OCI-LY7 (cell line): ENCODE data around the gene RAI2. TPM values are rescaled to one million over a fixed set of nuclear protein-coding genes. Genes with fewer than 3 reads are reported as not detected.

ENCODE experiments used
- BruUV-seq: library from RNA; stranded (reverse); fragments of 400-500 nt; replicated peaks from 2 replicates; lab custom pipeline; 2021; lab: Mats Ljungman, UMichigan
- CTCF ChIA-PET: fragments of 300-600 bp; sonication (Branson Sonifier 250); formaldehyde crosslinking; loops from one replicate; lab custom pipeline; 2022; ENCODE audit warnings: antibody characterized with exemption; ENCODE audit not compliant: unreplicated experiment; lab: Charles Lee
- POLR2A ChIA-PET: fragments of 300-600 bp; sonication (Branson Sonifier 250); formaldehyde crosslinking; loops from one replicate; lab custom pipeline; 2022; ENCODE audit warnings: antibody characterized with exemption; lab: Charles Lee
- DNase-seq: peaks from one replicate; pipeline ENCODE4 v3.0.0-alpha.2; 2015; ENCODE audit warnings: low spot score
- H2AFZ ChIP-seq: fragments of 200-600 bp; sonication (generic), shearing (Covaris generic); 2 replicates; pipeline ENCODE4 v1.6.1; 2014; ENCODE audit warnings: mild to moderate bottlenecking, antibody characterized with exemption, low read length, moderate library complexity
- H3K27ac ChIP-seq: fragments of 200-600 bp; sonication (generic); 2 replicates; pipeline ENCODE4 v1.5.1; 2014; ENCODE audit warnings: mixed run types, low read depth, mild to moderate bottlenecking, moderate library complexity, low read length, inconsistent platforms; ENCODE audit not compliant: poor library complexity, severe bottlenecking
- H3K36me3 ChIP-seq: fragments of 200-600 bp; sonication (generic); 2 replicates; pipeline ENCODE4 v1.6.1; 2014; ENCODE audit warnings: mild to moderate bottlenecking, antibody characterized with exemption, low read length, moderate library complexity, mixed read lengths; ENCODE audit not compliant: insufficient read depth
- H3K4me1 ChIP-seq: fragments of 200-600 bp; sonication (generic); 2 replicates; pipeline ENCODE4 v1.5.1; 2014; ENCODE audit warnings: mild to moderate bottlenecking, low read length; ENCODE audit not compliant: insufficient read depth, poor library complexity, severe bottlenecking
- H3K4me2 ChIP-seq: fragments of 200-600 bp; sonication (generic); 2 replicates; pipeline ENCODE4 v1.6.1; 2014; ENCODE audit warnings: mild to moderate bottlenecking, low read length
- H3K4me3 ChIP-seq: fragments of 200-600 bp; sonication (generic); 2 replicates; pipeline ENCODE4 v1.5.1; 2014; ENCODE audit warnings: mild to moderate bottlenecking, low read depth, low read length; ENCODE audit not compliant: poor library complexity, severe bottlenecking
- H3K79me2 ChIP-seq: fragments of 200-600 bp; sonication (generic); 2 replicates; pipeline ENCODE4 v1.6.1; 2016; ENCODE audit warnings: low read depth, mild to moderate bottlenecking, low read length, moderate library complexity, mixed read lengths; ENCODE audit not compliant: insufficient read depth
- H3K9me2 ChIP-seq: fragments of 200-600 bp; sonication (generic); 2 replicates; pipeline ENCODE4 v1.6.1; 2016; ENCODE audit warnings: mild to moderate bottlenecking, low read length, mixed read lengths; ENCODE audit not compliant: insufficient read depth
- H3K9me3 ChIP-seq: fragments of 200-600 bp; sonication (generic); 2 replicates; pipeline ENCODE4 v1.6.1; 2014; ENCODE audit warnings: mild to moderate bottlenecking, mixed run types, low read length, mixed read lengths
- H4K20me1 ChIP-seq: fragments of 200-600 bp; sonication (generic); 2 replicates; pipeline ENCODE4 v1.6.1; 2014; ENCODE audit warnings: mild to moderate bottlenecking, antibody characterized with exemption, low read length, moderate library complexity, mixed read lengths; ENCODE audit not compliant: insufficient read depth
- CTCF ChIP-seq: fragments of 200-600 bp; sonication (generic); conservative IDR thresholded peaks from 2 replicates; pipeline ENCODE4 v1.5.1; 2014; ENCODE audit warnings: mild to moderate bottlenecking, antibody characterized with exemption, low read length, moderate library complexity, mixed read lengths
- EZH2phosphoT487 ChIP-seq: fragments of 200-600 bp; sonication (generic); IDR thresholded peaks from 2 replicates; pipeline ENCODE4 v1.6.1; 2018; ENCODE audit warnings: low read depth, borderline replicate concordance, mild to moderate bottlenecking, mixed run types, antibody characterized with exemption, low read length, moderate library complexity, mixed read lengths
- intact Hi-C: fragments of 100-400 bp; cut with micrococcal nuclease; formaldehyde crosslinking; loops from one replicate; pipeline ENCODE4 v1.10.0; 2022; ENCODE audit not compliant: unreplicated experiment
- total RNA-seq, 2 experiments: library from RNA; depleted of rRNA in 1 of 2; stranded (reverse); fragments of >200 nt in 1 of 2; shearing (Covaris generic) in 1 of 2; gene quantifications; 2 replicates each; pipeline ENCODE4 v1.2.3, GENCODE V29; 2014 to 2022

RAI2 gene
- total RNA-seq, 2 experiments from 2014 or later = not detected

- Histone ChIP-seq H4K20me1 (no peaks in the 10 kb centered on the region), H3K4me3 (no peak overlapping the region), H3K9me3 (no peaks in the 10 kb centered on the region), H2AFZ (no peak overlapping the region), H3K27ac (no peak overlapping the region), H3K36me3 (no peaks in the 10 kb centered on the region), H3K4me1 (no peaks in the 10 kb centered on the region), H3K9me2 (no peaks in the 10 kb centered on the region), H3K4me2 (no peak overlapping the region), H3K79me2 (no peaks in the 10 kb centered on the region)
- TF ChIP-seq EZH2phosphoT487 (no peak), CTCF (no peak)
- intact Hi-C loops = no loop called here
- no peak for DNase-seq
- BruUV-seq = no TSS peak
- POLR2A ChIA-PET = interaction anchor here (0.8 kb wide), 1 partner anchor 116 kb away, joined by 3 read pairs; no protein-coding TSS in a partner anchor
- CTCF ChIA-PET = no interaction called here
These were observed 16.9 kb downstream of the RAI2 start for GRCh38 chrX:17844236-17844635.

- Histone ChIP-seq H3K36me3 (no peaks in the 10 kb centered on the region), H2AFZ (no peak overlapping the region), H3K4me1 (no peaks in the 10 kb centered on the region), H3K27ac (no peak overlapping the region), H3K4me2 (no peak overlapping the region), H4K20me1 (no peaks in the 10 kb centered on the region), H3K9me2 (no peaks in the 10 kb centered on the region), H3K4me3 (no peak overlapping the region), H3K9me3 (no peaks in the 10 kb centered on the region), H3K79me2 (no peaks in the 10 kb centered on the region)
- intact Hi-C loops = no loop called here
- POLR2A ChIA-PET = interaction anchor here (0.7 kb wide), 1 partner anchor 214 kb away, joined by 6 read pairs; no protein-coding TSS in a partner anchor
- no peak for TF ChIP-seq EZH2phosphoT487
- no peak for TF ChIP-seq CTCF
- CTCF ChIA-PET = no interaction called here
- BruUV-seq = no TSS peak
- no peak for DNase-seq
These were observed 18.2 kb downstream of the RAI2 start for GRCh38 chrX:17842769-17843525.

- H2AFZ ChIP-seq = no peak overlapping the region
- H4K20me1 ChIP-seq = no peaks in the 10 kb centered on the region
- H3K9me2 ChIP-seq = no peaks in the 10 kb centered on the region
- no peak for TF ChIP-seq CTCF
- no peak for TF ChIP-seq EZH2phosphoT487
- H3K79me2 ChIP-seq = no peaks in the 10 kb centered on the region
- no peak overlapping the region for H3K4me3 ChIP-seq
- no peak for DNase-seq
- BruUV-seq = no TSS peak
- H3K4me1 ChIP-seq = no peaks in the 10 kb centered on the region
- intact Hi-C loops = no loop called here
- no peaks in the 10 kb centered on the region for H3K9me3 ChIP-seq
- no peak overlapping the region for H3K4me2 ChIP-seq
- H3K36me3 ChIP-seq = no peaks in the 10 kb centered on the region
- POLR2A ChIA-PET = no interaction called here
- CTCF ChIA-PET = no interaction called here
- no peak overlapping the region for H3K27ac ChIP-seq
These were observed 21.8 kb downstream of the RAI2 start for GRCh38 chrX:17839269-17839668.
